KG1 (cell line): ENCODE measurements around the gene BCL2.
A peak's percentile ranks its signal among the peaks of the same experiment; 100 is the strongest.
"Not testable (repeated sequence)": the region's sequence is repeated elsewhere in the genome, so short reads cannot be mapped to it uniquely, and the experiment has no call there.

ENCODE experiments used
- DNase-seq: peaks from one replicate; lab custom pipeline; 2025; lab: John Stamatoyannopoulos, UW

The BCL2 gene

GRCh38 chr18:63258749-63259566 lies 60.6 kb downstream of the BCL2 start:
- no peak for DNase-seq

GRCh38 chr18:63257453-63257852 lies 62.1 kb downstream of the BCL2 start:
- no peak for DNase-seq

GRCh38 chr18:63255435-63255834 lies 64.1 kb downstream of the BCL2 start:
- no peak for DNase-seq

- no peak for DNase-seq
Measured at GRCh38 chr18:63254716-63255399, 64.7 kb downstream of the BCL2 start.

- no peak for DNase-seq
Measured at GRCh38 chr18:63253428-63254372, 65.9 kb downstream of the BCL2 start.

GRCh38 chr18:63253014-63253413 lies 66.6 kb downstream of the BCL2 start:
- no peak for DNase-seq

- DNase-seq = peak; percentile 48
Measured at GRCh38 chr18:63249771-63250170, 69.8 kb downstream of the BCL2 start.

- DNase-seq = no peak
Measured at GRCh38 chr18:63247926-63248325, 71.6 kb downstream of the BCL2 start.

GRCh38 chr18:63247506-63247905 lies 72.1 kb downstream of the BCL2 start:
- no peak for DNase-seq

- no peak for DNase-seq
Measured at GRCh38 chr18:63245600-63245999, 74.0 kb downstream of the BCL2 start.

- no peak for DNase-seq
Measured at GRCh38 chr18:63244607-63245006, 75.0 kb downstream of the BCL2 start.

- DNase-seq = no peak
Measured at GRCh38 chr18:63241760-63242159, 77.8 kb downstream of the BCL2 start.

GRCh38 chr18:63241317-63241712 lies 78.3 kb downstream of the BCL2 start:
- no peak for DNase-seq

- no peak for DNase-seq
Measured at GRCh38 chr18:63240531-63241316, 78.8 kb downstream of the BCL2 start.

GRCh38 chr18:63238693-63239075 lies 80.9 kb downstream of the BCL2 start:
- no peak for DNase-seq

GRCh38 chr18:63237881-63238692 lies 81.5 kb downstream of the BCL2 start:
- no peak for DNase-seq

- DNase-seq = no peak
Measured at GRCh38 chr18:63236921-63237846, 82.4 kb downstream of the BCL2 start.

- DNase-seq = no peak
Measured at GRCh38 chr18:63236406-63236805, 83.2 kb downstream of the BCL2 start.

GRCh38 chr18:63235920-63236319 lies 83.6 kb downstream of the BCL2 start:
- DNase-seq = not testable (repeated sequence)

GRCh38 chr18:63234841-63235240 lies 84.7 kb downstream of the BCL2 start:
- no peak for DNase-seq
